HepG2 (cell line): Measurements from ENCODE around the gene OSR1. TPM values are rescaled to one million over a fixed set of nuclear protein-coding genes. Genes with fewer than 3 reads are reported as not detected.

Experiments used
- ATAC-seq: fragments of 200-7000 bp; cut with Tn5 transposase; 3 replicates; pipeline ENCODE4 v1.9.1; 2020; ENCODE audit warnings: mild to moderate bottlenecking, moderate library complexity
- BruUV-seq: library from RNA; stranded (reverse); fragments of 400-500 nt; replicated peaks from 2 replicates; lab custom pipeline; 2021; lab: Mats Ljungman, UMichigan
- CTCF ChIA-PET: fragments of 300-600 bp; formaldehyde crosslinking; extraction: SDS; loops from one replicate; lab custom pipeline; 2021; ENCODE audit warnings: low total read pairs, inconsistent platforms, low intra/inter-chr PET ratio; lab: Yijun Ruan, JAX
- POLR2A ChIA-PET: fragments of 350-600 bp; sonication (Branson Sonifier 250); formaldehyde crosslinking; loops from one replicate; lab custom pipeline; 2020; ENCODE audit warnings: antibody characterized with exemption, inconsistent platforms; lab: Yijun Ruan, JAX
- DNase-seq: peaks from one replicate; pipeline ENCODE4 v3.0.0-alpha.2; 2015; ENCODE audit warnings: low spot score
- FAIRE-seq: peaks from 3 replicates; lab custom pipeline; 2011; peaks lifted over from hg19 to GRCh38; lab: Jason Lieb, UNC
- H2AFZ ChIP-seq: one replicate; pipeline ENCODE4 v1.6.1; 2011; ENCODE audit warnings: low read length, inconsistent platforms
- H3K27ac ChIP-seq: fragments of 300-600 bp; 3 replicates; pipeline ENCODE4 v1.8.0; 2011; ENCODE audit warnings: mixed run types, mild to moderate bottlenecking, mixed read lengths, low read length, inconsistent platforms; ENCODE audit not compliant: insufficient read depth; ENCODE audit errors: extremely low read length
- H3K27me3 ChIP-seq, 2 experiments: fragments of 200-600 bp in 1 of 2; 2 replicates in 1 of 2; 3 replicates in 1 of 2; pipeline versions ENCODE4 v1.6.0 to v1.8.0; 2011; ENCODE audit warnings: low read length in 2 of 2, mild to moderate bottlenecking in 2 of 2, moderate library complexity in 2 of 2, inconsistent platforms in 1 of 2; ENCODE audit not compliant: insufficient read depth in 2 of 2, control insufficient read depth in 1 of 2
- H3K36me3 ChIP-seq, 2 experiments: fragments of 200-600 bp in 1 of 2; replicated peaks in 1 of 2; 2 replicates in 1 of 2; 3 replicates in 1 of 2; pipeline versions ENCODE4 v1.5.1 to v1.8.0; 2011; ENCODE audit warnings: low read length in 2 of 2, inconsistent platforms in 1 of 2; ENCODE audit not compliant: insufficient read depth in 2 of 2, control insufficient read depth in 1 of 2
- H3K4me1 ChIP-seq: 2 replicates; pipeline ENCODE4 v1.5.1; 2012; ENCODE audit warnings: low read length, inconsistent platforms; ENCODE audit not compliant: insufficient read depth
- H3K4me2 ChIP-seq: 2 replicates; pipeline ENCODE4 v1.6.0; 2011; ENCODE audit warnings: low read depth, low read length, inconsistent platforms
- H3K4me3 ChIP-seq, 3 experiments: fragments of 200-600 bp in 1 of 3; sonication (generic), shearing (Covaris generic) in 1 of 3; replicated peaks in 1 of 3; 2 replicates each; pipeline ENCODE4 v1.5.1; 2011 to 2016; ENCODE audit warnings: low read length in 3 of 3, inconsistent platforms in 2 of 3, low read depth in 2 of 3, mild to moderate bottlenecking in 2 of 3, control low read depth in 1 of 3, mixed read lengths in 1 of 3; ENCODE audit not compliant: insufficient read depth in 1 of 3
- H3K79me2 ChIP-seq: one replicate; pipeline ENCODE4 v1.6.1; 2011; ENCODE audit warnings: low read length, inconsistent platforms; ENCODE audit not compliant: insufficient read depth
- H3K9ac ChIP-seq: 2 replicates; pipeline ENCODE4 v1.6.0; 2011; ENCODE audit warnings: mild to moderate bottlenecking, low read depth, low read length, inconsistent platforms; ENCODE audit not compliant: insufficient read depth
- H3K9me3 ChIP-seq: 2 replicates; pipeline ENCODE4 v1.5.1; 2012; ENCODE audit warnings: mild to moderate bottlenecking, low read length
- H4K20me1 ChIP-seq: 2 replicates; pipeline ENCODE4 v1.6.0; 2011; ENCODE audit warnings: inconsistent platforms, mild to moderate bottlenecking, low read length, moderate library complexity; ENCODE audit not compliant: insufficient read depth
- IKZF1 ChIP-seq: fragments of 450-650 bp; IDR thresholded peaks from 2 replicates; pipeline ENCODE4 v1.7.1; 2016
- KLF9 ChIP-seq: IDR thresholded peaks from 2 replicates; pipeline ENCODE4 v1.6.1; 2016; ENCODE audit warnings: low read depth
- MAFF ChIP-seq: IDR thresholded peaks from 2 replicates; pipeline ENCODE4 v1.6.1; 2011; ENCODE audit warnings: low read depth, low read length, improper control_type of control experiment
- MAFK ChIP-seq, 2 experiments: IDR thresholded peaks in 1 of 2; conservative IDR thresholded peaks in 1 of 2; 2 replicates each; pipeline ENCODE4 v1.6.1; 2011; ENCODE audit warnings: improper control_type of control experiment in 2 of 2, low read length in 2 of 2
- SPEN ChIP-seq: sonication (generic); formaldehyde crosslinking; IDR thresholded peaks from 2 replicates; pipeline ENCODE4 v1.5.1; 2020; ENCODE audit warnings: low read depth, mild to moderate bottlenecking, missing genetic modification reagents
- ZBTB25 ChIP-seq: IDR thresholded peaks from 2 replicates; pipeline ENCODE4 v1.6.1; 2018; ENCODE audit warnings: missing genetic modification reagents
- ZFP1 ChIP-seq: IDR thresholded peaks from 2 replicates; pipeline ENCODE4 v1.6.1; 2016
- ZNF543 ChIP-seq: sonication (generic); formaldehyde crosslinking; IDR thresholded peaks from 2 replicates; pipeline ENCODE4 v1.4.0; 2020; ENCODE audit warnings: mild to moderate bottlenecking, missing genetic modification reagents
- ZNF549 ChIP-seq: sonication (generic); formaldehyde crosslinking; IDR thresholded peaks from 2 replicates; pipeline ENCODE4 v1.5.0; 2020; ENCODE audit warnings: missing genetic modification reagents
- ZNF75D ChIP-seq: sonication (generic); formaldehyde crosslinking; IDR thresholded peaks from 2 replicates; pipeline ENCODE4 v1.8.1; 2023; ENCODE audit warnings: missing genetic modification reagents, mild to moderate bottlenecking, borderline replicate concordance
- ZNF782 ChIP-seq: sonication (generic); formaldehyde crosslinking; IDR thresholded peaks from 2 replicates; pipeline ENCODE4 v1.4.0; 2020; ENCODE audit warnings: missing genetic modification reagents, mild to moderate bottlenecking, borderline replicate concordance
- WGBS: methylation state at CpG from one replicate; pipeline ENCODE4 v1.1.6; 2017; ENCODE audit warnings: low lambda C conversion rate; 5-methylcytosine and 5-hydroxymethylcytosine counted together
- in situ Hi-C: cut with HindIII; loops from 2 replicates; pipeline ENCODE4 v1.10.0; 2017; ENCODE audit warnings: low pct_unique_long_range_greater_than_20kb; ENCODE audit not compliant: extremely low pct_ligation_motif_present
- intact Hi-C: fragments of 100-400 bp; cut with micrococcal nuclease; formaldehyde crosslinking; loops from one replicate; pipeline ENCODE4 v1.10.0; 2022; ENCODE audit not compliant: unreplicated experiment
- polyA plus RNA-seq, 8 experiments: library from polyadenylated mRNA; depleted of rRNA in 3 of 8; stranded (reverse) in 7 of 8; unstranded in 1 of 8; fragments of >200 nt; fragmentation: Illumina TruSeq in 4 of 8; extraction: Trizol in 4 of 8; gene quantifications; 2 replicates each; pipeline versions ENCODE4 v1.2.1 to v1.2.3, GENCODE V29; 2011 to 2016; ENCODE audit warnings: low read depth in 4 of 8, missing spikeins in 1 of 8, mixed read lengths in 1 of 8; ENCODE audit not compliant: insufficient read depth in 1 of 8
- total RNA-seq, 5 experiments: library from RNA; depleted of rRNA; stranded (reverse); fragments of >200 nt; fragmentation: Illumina TruSeq; extraction: Trizol; gene quantifications; 2 replicates each; pipeline ENCODE4 v1.2.3, GENCODE V29; 2016; ENCODE audit warnings: low read depth in 1 of 5
- TF ChIP-seq, protein P1 (sequence below): sonication (generic); formaldehyde crosslinking; IDR thresholded peaks from 2 replicates; pipeline ENCODE4 v1.4.0; 2020; ENCODE audit warnings: mild to moderate bottlenecking, missing genetic modification reagents
- TF ChIP-seq, protein P2 (sequence below): sonication (generic); formaldehyde crosslinking; IDR thresholded peaks from 2 replicates; pipeline ENCODE4 v1.4.0; 2020; ENCODE audit warnings: mild to moderate bottlenecking, missing genetic modification reagents
- TF ChIP-seq, protein P3 (sequence below): sonication (generic); formaldehyde crosslinking; IDR thresholded peaks from 2 replicates; pipeline ENCODE4 v1.4.0; 2020; ENCODE audit warnings: mild to moderate bottlenecking, missing genetic modification reagents, borderline replicate concordance

Gene OSR1
- total and polyA plus RNA-seq, 2 of the 13 experiments (the other 11 are each of a cell fraction or from before 2014, with no cell fraction given), result 0.63 to 1.1 TPM

- TF ChIP-seq MAFK (conservative IDR thresholded peaks at IDR 0.05 in 1 of 2, IDR thresholded peaks at IDR 0.05 in 1 of 2; ENCODE audit: low read length in 2 of 2) (peak; percentile 74 to 92), IKZF1 (no peak), MAFF (peak; percentile 83)
- no peak overlapping the region for H3K9ac ChIP-seq
- no peak overlapping the region for H3K4me2 ChIP-seq
- 100% methylated on average over 1 of the region's 1 CpG for WGBS
- FAIRE-seq, result no peak
- intact Hi-C loops, result no loop called here
- no peak for DNase-seq
- no TSS peak for BruUV-seq
- no peaks in the 10 kb centered on the region for H3K79me2 ChIP-seq
- H2AFZ ChIP-seq, result no peak overlapping the region
- ChIA-PET POLR2A (interaction anchor here (2.0 kb wide), 1 partner anchor 10 kb away, joined by 13 read pairs; no protein-coding TSS in a partner anchor), CTCF (no interaction called here)
- no peaks in the 10 kb centered on the region for H3K9me3 ChIP-seq
- no peaks in the 10 kb centered on the region for H4K20me1 ChIP-seq
- H3K4me3 ChIP-seq, result no peak overlapping the region
- no peaks in the 10 kb centered on the region for H3K4me1 ChIP-seq
- in situ Hi-C loops, result no loop called here
- no peak for ATAC-seq
- H3K27me3 ChIP-seq, result no peaks in the 10 kb centered on the region
- H3K27ac ChIP-seq, result no peak overlapping the region
- no peaks in the 10 kb centered on the region for H3K36me3 ChIP-seq
These were observed 20.7 kb downstream of the OSR1 start for GRCh38 chr2:19337742-19338141.

- FAIRE-seq, result no peak
- Histone ChIP-seq H3K36me3 (no peaks in the 10 kb centered on the region), H3K4me3 (no peak overlapping the region), H3K9ac (no peak overlapping the region), H3K27me3 (no peaks in the 10 kb centered on the region), H2AFZ (no peak overlapping the region), H3K9me3 (no peaks in the 10 kb centered on the region), H3K79me2 (no peaks in the 10 kb centered on the region), H3K4me1 (no peaks in the 10 kb centered on the region), H3K27ac (no peak overlapping the region), H4K20me1 (no peaks in the 10 kb centered on the region), H3K4me2 (no peak overlapping the region)
- ChIA-PET CTCF (no interaction called here), POLR2A (interaction anchor here (2.0 kb wide), 1 partner anchor 10 kb away, joined by 13 read pairs; no protein-coding TSS in a partner anchor)
- in situ Hi-C loops, result no loop called here
- ATAC-seq, result no peak
- intact Hi-C loops, result no loop called here
- BruUV-seq, result no TSS peak
- WGBS, result 96% methylated on average over 1 of the region's 1 CpG
- DNase-seq, result no peak
- TF ChIP-seq ZNF75D (CRISPR knock-in tag) (no peak), KLF9 (CRISPR knock-in tag) (no peak), ZNF549 (CRISPR knock-in tag) (no peak), ZFP1 (CRISPR knock-in tag) (no peak), ZNF543 (no peak), SPEN (CRISPR knock-in tag) (no peak), ZBTB25 (CRISPR knock-in tag) (no peak), ZNF782 (CRISPR knock-in tag) (no peak)
- TF ChIP-seq, protein P1, sequence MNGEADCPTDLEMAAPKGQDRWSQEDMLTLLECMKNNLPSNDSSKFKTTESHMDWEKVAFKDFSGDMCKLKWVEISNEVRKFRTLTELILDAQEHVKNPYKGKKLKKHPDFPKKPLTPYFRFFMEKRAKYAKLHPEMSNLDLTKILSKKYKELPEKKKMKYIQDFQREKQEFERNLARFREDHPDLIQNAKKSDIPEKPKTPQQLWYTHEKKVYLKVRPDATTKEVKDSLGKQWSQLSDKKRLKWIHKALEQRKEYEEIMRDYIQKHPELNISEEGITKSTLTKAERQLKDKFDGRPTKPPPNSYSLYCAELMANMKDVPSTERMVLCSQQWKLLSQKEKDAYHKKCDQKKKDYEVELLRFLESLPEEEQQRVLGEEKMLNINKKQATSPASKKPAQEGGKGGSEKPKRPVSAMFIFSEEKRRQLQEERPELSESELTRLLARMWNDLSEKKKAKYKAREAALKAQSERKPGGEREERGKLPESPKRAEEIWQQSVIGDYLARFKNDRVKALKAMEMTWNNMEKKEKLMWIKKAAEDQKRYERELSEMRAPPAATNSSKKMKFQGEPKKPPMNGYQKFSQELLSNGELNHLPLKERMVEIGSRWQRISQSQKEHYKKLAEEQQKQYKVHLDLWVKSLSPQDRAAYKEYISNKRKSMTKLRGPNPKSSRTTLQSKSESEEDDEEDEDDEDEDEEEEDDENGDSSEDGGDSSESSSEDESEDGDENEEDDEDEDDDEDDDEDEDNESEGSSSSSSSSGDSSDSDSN (CRISPR knock-in tag), result no peak
- TF ChIP-seq, protein P2, sequence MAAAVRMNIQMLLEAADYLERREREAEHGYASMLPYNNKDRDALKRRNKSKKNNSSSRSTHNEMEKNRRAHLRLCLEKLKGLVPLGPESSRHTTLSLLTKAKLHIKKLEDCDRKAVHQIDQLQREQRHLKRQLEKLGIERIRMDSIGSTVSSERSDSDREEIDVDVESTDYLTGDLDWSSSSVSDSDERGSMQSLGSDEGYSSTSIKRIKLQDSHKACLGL (CRISPR knock-in tag), result no peak
- TF ChIP-seq, protein P3, sequence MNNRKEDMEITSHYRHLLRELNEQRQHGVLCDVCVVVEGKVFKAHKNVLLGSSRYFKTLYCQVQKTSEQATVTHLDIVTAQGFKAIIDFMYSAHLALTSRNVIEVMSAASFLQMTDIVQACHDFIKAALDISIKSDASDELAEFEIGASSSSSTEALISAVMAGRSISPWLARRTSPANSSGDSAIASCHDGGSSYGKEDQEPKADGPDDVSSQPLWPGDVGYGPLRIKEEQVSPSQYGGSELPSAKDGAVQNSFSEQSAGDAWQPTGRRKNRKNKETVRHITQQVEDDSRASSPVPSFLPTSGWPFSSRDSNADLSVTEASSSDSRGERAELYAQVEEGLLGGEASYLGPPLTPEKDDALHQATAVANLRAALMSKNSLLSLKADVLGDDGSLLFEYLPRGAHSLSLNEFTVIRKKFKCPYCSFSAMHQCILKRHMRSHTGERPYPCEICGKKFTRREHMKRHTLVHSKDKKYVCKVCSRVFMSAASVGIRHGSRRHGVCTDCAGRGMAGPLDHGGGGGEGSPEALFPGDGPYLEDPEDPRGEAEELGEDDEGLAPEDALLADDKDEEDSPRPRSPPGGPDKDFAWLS (CRISPR knock-in tag), result no peak
These were observed 21.2 kb downstream of the OSR1 start for GRCh38 chr2:19337202-19337601.
